H1 (cell line): ENCODE measurements around the gene CCDC197.

Source experiments
- EP300 ChIP-seq, 2 experiments: IDR thresholded peaks; 1 replicate in 1 of 2; 2 replicates in 1 of 2; pipeline ENCODE4 v1.6.1; 2011 to 2012; ENCODE audit warnings: low read depth in 2 of 2, low read length in 2 of 2, mild to moderate bottlenecking in 2 of 2, borderline replicate concordance in 1 of 2, inconsistent platforms in 1 of 2, moderate library complexity in 1 of 2
- JUND ChIP-seq: IDR thresholded peaks from 2 replicates; pipeline ENCODE4 v1.6.1; 2011; ENCODE audit warnings: mild to moderate bottlenecking, improper control_type of control experiment, low read length
- ZNF274 ChIP-seq: IDR thresholded peaks from 2 replicates; pipeline ENCODE4 v1.7.0; 2012; ENCODE audit warnings: low read length, borderline replicate concordance; ENCODE audit errors: extremely low read depth

DNA sequence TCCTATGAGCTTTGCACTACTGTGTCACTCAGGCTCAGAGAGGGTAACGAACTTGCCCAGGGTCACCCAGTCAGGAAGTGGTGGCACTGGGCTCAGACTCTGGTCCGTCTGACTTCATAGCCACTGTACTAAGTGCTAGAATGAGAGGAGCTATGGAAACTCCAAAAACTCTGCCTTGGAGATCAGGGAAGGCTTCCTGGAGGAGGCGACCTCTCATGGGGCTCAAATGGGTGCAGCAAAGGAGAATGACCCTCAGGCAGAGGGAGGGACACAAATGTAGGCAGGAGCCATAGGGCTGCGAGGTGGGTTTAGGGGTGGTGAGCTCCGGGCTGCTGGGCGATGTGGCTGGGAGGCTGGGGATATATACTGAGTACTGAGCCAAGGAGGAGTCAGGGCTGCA is 3.2 kb downstream of the CCDC197 start:
- no peak for TF ChIP-seq ZNF274
- TF ChIP-seq EP300 (IDR thresholded peaks at IDR 0.05; ENCODE audit: borderline replicate concordance in 1 of 2, low read depth in 2 of 2, low read length in 2 of 2) = no peak
- no peak for TF ChIP-seq JUND
